K562 (cell line): ENCODE results near the gene RNF181. TPM values are rescaled to one million over a fixed set of nuclear protein-coding genes. Genes with fewer than 3 reads are reported as not detected.
A peak's percentile ranks its signal among the peaks of the same experiment; 100 is the strongest.

ENCODE experiments used
- DIDO1 ChIP-seq: fragments of 450-650 bp; IDR thresholded peaks from 2 replicates; pipeline ENCODE4 v1.6.1; 2016; ENCODE audit warnings: low read depth, missing biosample characterization, missing genetic modification characterization
- GATAD2B ChIP-seq: fragments of 450-650 bp; IDR thresholded peaks from 2 replicates; pipeline ENCODE4 v1.6.1; 2017; ENCODE audit warnings: mild to moderate bottlenecking, borderline replicate concordance
- NONO ChIP-seq, 2 experiments: fragments of 200-400 bp in 1 of 2; fragments of 450-650 bp in 1 of 2; formaldehyde crosslinking in 1 of 2; IDR thresholded peaks; 2 replicates each; pipeline ENCODE4 v1.6.1; 2017; ENCODE audit warnings: low read depth in 2 of 2, mild to moderate bottlenecking in 2 of 2, moderate library complexity in 2 of 2, low read length in 1 of 2
- PPARD ChIP-seq: fragments of 250-450 bp; sonication (Bioruptor Pico); IDR thresholded peaks from 2 replicates; pipeline ENCODE4 v1.8.0; 2022; ENCODE audit warnings: inconsistent platforms, mild to moderate bottlenecking, moderate library complexity
- ZNF347 ChIP-seq: fragments of 450-650 bp; formaldehyde crosslinking; IDR thresholded peaks from 2 replicates; pipeline ENCODE4 v1.4.0; 2020; ENCODE audit warnings: low read depth, mild to moderate bottlenecking, moderate library complexity
- ZNF431 ChIP-seq: sonication (generic); formaldehyde crosslinking; IDR thresholded peaks from 2 replicates; pipeline ENCODE4 v1.8.0; 2022; ENCODE audit warnings: mild to moderate bottlenecking, missing genetic modification reagents
- polyA plus RNA-seq, 8 experiments: library from polyadenylated mRNA; depleted of rRNA in 4 of 8; stranded (reverse) in 5 of 8; unstranded in 3 of 8; fragments of >200 nt; fragmentation: Nextera tagmentation in 2 of 8; fragmentation: Illumina TruSeq in 1 of 8; extraction: Ambion mirVana in 2 of 8; extraction: Trizol in 1 of 8; gene quantifications; 2 replicates each; pipeline versions ENCODE4 v1.2.1 to v1.2.3, GENCODE V29; 2011 to 2014; ENCODE audit warnings: inconsistent platforms in 1 of 8, missing spikeins in 1 of 8
- total RNA-seq, 7 experiments: library from RNA; depleted of rRNA in 6 of 7; stranded (reverse); fragments of >200 nt in 6 of 7; fragmentation: Illumina TruSeq in 2 of 7; extraction: Trizol in 2 of 7; gene quantifications; 2 replicates each; pipeline versions ENCODE4 v1.2.1 to v1.2.3, GENCODE V29; 2011 to 2021; ENCODE audit warnings: low replicate concordance in 1 of 7
- TF ChIP-seq, protein P1 (sequence below): fragments of 250-450 bp; sonication (Bioruptor Pico); IDR thresholded peaks from 2 replicates; pipeline ENCODE4 v1.5.1; 2021; ENCODE audit warnings: mild to moderate bottlenecking
- TF ChIP-seq, protein P2 (sequence below): sonication (generic); formaldehyde crosslinking; IDR thresholded peaks from 2 replicates; pipeline ENCODE4 v1.8.1; 2022; ENCODE audit warnings: missing genetic modification reagents

Gene RNF181
- total and polyA plus RNA-seq, 9 of the 15 experiments (the other 6 are each of a cell fraction or from before 2014, with no cell fraction given) = 139 to 492 (median 253) TPM

DNA sequence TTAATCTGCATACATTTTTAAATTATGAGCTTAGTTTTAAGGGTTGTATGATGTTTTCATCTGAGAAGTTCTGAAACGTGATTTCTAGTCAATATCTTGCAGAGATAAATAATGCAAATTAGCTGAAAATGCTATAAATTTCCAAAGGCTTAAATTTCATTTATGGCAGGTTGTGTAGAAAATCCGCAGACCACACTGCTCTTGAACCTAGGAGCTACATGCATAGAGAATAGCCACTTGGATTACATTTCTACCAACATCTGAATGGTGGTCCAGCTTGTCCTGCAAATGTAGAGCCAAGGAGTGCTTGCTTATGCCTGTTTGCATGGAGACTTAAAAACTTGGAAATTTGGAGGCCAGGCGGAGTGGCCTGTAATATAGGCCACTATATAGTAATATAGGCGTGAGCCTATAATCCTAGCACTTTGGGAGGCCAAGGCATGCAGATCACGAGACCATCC lies 49.7 kb upstream of the RNF181 start (continued):
- TF ChIP-seq NONO (IDR thresholded peaks at IDR 0.05; ENCODE audit: low read depth in 2 of 2, low read length in 1 of 2) (peak in 1 of 2 experiments; percentile 10; a peak in 1 of 4 replicates), ZNF431 (no peak), DIDO1 (no peak), ZNF347 (CRISPR knock-in tag) (no peak), GATAD2B (no peak), PPARD (CRISPR knock-in tag) (no peak)
- TF ChIP-seq, protein P1, sequence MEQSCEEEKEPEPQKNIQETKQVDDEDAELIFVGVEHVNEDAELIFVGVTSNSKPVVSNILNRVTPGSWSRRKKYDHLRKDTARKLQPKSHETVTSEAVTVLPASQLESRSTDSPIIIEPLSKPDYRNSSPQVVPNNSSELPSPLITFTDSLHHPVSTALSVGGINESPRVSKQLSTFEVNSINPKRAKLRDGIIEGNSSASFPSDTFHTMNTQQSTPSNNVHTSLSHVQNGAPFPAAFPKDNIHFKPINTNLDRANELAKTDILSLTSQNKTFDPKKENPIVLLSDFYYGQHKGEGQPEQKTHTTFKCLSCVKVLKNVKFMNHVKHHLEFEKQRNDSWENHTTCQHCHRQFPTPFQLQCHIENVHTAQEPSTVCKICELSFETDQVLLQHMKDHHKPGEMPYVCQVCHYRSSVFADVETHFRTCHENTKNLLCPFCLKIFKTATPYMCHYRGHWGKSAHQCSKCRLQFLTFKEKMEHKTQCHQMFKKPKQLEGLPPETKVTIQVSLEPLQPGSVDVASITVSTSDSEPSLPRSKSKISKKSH (CRISPR knock-in tag) = no peak
- TF ChIP-seq, protein P2, sequence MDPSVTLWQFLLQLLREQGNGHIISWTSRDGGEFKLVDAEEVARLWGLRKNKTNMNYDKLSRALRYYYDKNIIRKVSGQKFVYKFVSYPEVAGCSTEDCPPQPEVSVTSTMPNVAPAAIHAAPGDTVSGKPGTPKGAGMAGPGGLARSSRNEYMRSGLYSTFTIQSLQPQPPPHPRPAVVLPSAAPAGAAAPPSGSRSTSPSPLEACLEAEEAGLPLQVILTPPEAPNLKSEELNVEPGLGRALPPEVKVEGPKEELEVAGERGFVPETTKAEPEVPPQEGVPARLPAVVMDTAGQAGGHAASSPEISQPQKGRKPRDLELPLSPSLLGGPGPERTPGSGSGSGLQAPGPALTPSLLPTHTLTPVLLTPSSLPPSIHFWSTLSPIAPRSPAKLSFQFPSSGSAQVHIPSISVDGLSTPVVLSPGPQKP (CRISPR knock-in tag) = no peak
- TF ChIP-seq, all 486 proteins: peak for 22
